Fibroblast of villous mesenchyme (primary cell): ENCODE measurements around the gene KCTD21. TPM values are rescaled to one million over a fixed set of nuclear protein-coding genes. Genes with fewer than 3 reads are reported as not detected.
A peak's percentile ranks its signal among the peaks of the same experiment; 100 is the strongest.

Source experiments
- DNase-seq: peaks from one replicate; pipeline ENCODE4 v3.0.0-alpha.2; 2010; ENCODE audit warnings: low read depth
- H3K4me3 ChIP-seq: 2 replicates; pipeline ENCODE4 v1.5.1; 2011; ENCODE audit warnings: low read depth, mild to moderate bottlenecking, low read length
- total RNA-seq: library from RNA; depleted of rRNA; stranded (reverse); fragments of >200 nt; gene quantifications from 2 replicates; pipeline ENCODE4 v1.2.3, GENCODE V29; 2012
- TF ChIP-seq, protein P1 (sequence below): IDR thresholded peaks from 2 replicates; pipeline ENCODE4 v1.5.1; 2012; ENCODE audit warnings: low read depth, mild to moderate bottlenecking, low read length; ENCODE audit not compliant: insufficient read depth

The KCTD21 gene
- total RNA-seq, 1 donor: 11.2 TPM

DNA sequence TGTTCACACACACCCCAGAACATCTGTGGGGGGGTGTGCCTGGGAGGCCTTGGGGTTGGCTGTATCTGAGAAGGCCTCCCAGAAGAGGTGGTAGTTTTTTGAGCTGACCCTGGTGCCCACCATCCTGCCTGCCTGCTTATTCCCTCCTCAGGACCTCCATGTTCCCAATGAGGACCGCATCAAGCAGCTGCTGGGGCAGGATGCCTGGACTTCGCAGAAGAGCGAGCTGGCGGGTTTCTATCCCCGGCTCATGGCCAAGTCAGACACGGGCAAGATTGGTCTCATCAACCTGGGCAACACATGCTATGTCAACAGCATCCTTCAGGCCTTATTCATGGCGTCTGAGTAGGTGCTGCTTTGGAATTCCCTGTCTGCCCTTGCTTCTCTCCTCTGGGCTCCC, 17.3 kb upstream of the KCTD21 start:
- no peak for DNase-seq
- TF ChIP-seq, protein P1, sequence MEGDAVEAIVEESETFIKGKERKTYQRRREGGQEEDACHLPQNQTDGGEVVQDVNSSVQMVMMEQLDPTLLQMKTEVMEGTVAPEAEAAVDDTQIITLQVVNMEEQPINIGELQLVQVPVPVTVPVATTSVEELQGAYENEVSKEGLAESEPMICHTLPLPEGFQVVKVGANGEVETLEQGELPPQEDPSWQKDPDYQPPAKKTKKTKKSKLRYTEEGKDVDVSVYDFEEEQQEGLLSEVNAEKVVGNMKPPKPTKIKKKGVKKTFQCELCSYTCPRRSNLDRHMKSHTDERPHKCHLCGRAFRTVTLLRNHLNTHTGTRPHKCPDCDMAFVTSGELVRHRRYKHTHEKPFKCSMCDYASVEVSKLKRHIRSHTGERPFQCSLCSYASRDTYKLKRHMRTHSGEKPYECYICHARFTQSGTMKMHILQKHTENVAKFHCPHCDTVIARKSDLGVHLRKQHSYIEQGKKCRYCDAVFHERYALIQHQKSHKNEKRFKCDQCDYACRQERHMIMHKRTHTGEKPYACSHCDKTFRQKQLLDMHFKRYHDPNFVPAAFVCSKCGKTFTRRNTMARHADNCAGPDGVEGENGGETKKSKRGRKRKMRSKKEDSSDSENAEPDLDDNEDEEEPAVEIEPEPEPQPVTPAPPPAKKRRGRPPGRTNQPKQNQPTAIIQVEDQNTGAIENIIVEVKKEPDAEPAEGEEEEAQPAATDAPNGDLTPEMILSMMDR: no peak
- no peak overlapping the region for H3K4me3 ChIP-seq

DNA sequence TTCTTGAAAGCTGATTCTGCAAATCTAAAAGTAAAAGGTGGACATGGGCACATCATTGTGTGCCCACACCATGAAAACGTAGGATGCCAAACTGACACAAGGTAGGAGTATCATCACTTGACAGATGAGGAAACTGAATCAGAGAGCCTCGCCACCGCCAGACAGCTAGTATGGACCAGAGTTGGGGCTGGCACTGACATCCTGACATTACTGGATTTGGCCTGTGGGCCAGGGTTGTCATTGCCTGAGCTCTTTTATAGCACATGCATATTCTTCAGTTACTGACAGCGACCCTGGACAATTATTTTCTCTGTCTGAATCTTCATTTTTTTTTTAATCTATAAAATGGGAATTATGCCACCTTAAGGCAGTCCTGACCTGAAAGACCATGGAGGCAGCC, 16.8 kb upstream of the KCTD21 start:
- DNase-seq: no peak
- TF ChIP-seq, protein P1: no peak
- no peak overlapping the region for H3K4me3 ChIP-seq

DNA sequence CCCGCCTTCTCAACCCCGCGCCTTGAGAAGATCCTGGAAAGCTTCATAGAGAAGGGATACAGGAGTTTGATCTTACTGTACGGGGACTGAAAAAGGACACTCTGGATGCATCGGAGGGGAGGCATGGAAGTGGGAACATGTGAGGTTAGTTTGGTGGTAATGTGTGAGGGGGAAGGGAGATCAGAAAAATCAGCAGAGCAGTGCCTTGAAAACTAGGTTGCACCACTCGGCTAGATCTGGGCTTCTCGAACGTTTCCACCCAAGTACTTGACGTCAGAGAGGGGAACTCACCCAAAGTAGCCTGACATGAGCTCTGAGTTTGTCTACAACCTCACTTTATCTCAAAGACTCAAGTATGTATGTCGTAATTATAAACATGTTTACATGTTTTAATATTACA, 14.8 kb upstream of the KCTD21 start:
- no peak overlapping the region for H3K4me3 ChIP-seq
- DNase-seq: peak; percentile 13
- TF ChIP-seq, protein P1: no peak

DNA sequence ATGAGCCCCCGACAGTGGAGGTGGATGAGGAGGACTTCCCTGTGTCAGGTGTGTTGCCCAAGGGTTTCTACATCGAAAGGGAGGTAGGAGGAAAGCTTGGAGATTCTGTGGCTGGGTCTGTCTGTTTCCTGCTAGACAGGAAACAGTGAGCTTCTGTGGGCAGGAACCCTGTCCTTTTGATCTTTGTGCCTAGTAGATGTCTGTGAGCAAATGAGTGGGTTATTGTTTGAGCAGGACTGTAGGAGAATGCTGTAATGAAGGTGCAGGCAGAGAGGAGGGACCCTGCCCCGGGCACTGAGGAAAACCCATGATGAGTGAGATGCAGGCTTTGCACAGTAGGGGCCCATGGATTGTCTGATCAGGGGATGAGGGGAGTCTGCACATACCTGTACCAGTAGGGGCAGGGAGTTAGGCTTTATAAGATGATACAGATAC, 14.3 kb upstream of the KCTD21 start:
- TF ChIP-seq, protein P1: no peak
- H3K4me3 ChIP-seq: no peak overlapping the region

DNA sequence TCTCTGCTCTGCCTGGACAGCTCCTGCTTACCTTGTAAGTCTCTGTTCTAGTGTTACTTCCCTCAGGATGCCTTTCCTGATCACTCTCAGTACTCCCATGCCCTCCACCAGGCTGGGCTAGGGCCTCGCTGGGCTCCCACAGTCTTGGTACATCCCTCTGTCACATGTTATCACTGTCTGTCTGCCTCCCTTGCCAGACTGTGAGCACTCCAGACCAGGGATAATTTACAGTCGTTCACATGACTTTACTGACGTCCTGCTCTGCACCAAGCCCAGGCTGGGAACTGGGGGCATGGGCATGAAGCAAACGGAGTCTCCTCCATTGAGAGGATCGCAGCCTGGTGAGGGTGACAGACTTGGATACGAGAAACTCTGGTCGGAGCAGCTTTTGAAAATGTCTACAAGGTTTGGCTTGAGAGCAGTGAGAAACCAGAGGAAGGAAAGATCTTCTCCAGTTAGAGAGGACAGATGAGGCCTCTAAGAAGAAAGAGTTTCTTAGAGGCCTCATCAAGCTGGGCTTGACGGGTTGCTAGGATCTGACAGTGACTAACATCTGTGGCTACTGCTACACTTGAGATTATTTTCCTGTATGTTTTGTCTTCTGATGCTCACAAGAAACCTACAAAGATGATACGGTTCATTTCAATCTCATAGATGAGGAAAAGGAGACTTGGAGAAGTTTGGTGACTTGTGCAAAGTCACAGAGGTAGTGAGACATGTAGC, 12.8 kb upstream of the KCTD21 start:
- TF ChIP-seq, protein P1: no peak
- no peak for DNase-seq
- H3K4me3 ChIP-seq: no peak overlapping the region

More for the DNA sequence above, 14.3 kb upstream of the KCTD21 start:
- DNase-seq: no peak

DNA sequence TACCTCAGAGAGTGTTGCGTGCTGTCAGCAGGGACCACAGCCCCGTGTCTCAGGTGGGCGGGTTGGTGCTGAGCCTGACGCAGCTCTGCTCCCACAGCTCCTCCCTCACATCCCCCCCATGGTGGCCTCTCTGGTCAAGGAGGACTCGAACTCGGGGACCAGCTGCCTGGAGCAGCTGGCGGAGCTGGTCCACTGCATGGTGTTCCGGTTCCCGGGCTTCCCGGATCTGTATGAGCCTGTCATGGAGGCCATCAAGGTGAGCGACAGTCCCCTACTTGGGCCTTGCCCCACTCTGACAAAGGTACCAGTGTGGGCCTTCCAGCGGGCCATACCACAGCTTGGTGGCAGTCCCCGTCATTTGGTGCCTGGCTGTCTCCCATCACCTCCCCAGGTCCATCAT, 12.1 kb upstream of the KCTD21 start:
- no peak for DNase-seq
- no peak overlapping the region for H3K4me3 ChIP-seq
- TF ChIP-seq, protein P1: no peak

DNA sequence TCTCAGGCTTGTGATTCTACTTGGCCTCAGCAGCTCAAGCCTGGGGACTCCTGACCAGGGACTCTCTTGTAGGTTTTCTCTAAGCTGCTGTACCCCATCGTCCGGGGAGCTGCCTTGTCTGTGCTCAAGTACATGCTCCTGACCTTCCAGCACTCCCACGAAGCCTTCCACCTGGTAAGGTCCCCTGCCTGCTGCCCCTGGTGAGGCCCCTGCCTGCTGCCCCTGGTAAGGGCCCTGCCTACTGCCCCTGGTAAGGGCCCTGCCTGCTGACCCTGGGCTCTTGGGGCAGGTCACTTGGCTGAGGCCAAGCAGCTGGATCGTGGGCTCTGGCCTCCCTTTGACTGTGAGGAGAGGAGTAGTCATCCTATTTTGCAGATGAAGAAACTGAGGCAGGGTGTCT, 11.6 kb upstream of the KCTD21 start:
- H3K4me3 ChIP-seq: no peak overlapping the region
- TF ChIP-seq, protein P1: no peak
- DNase-seq: no peak
